Epithelial cell of esophagus (primary cell): ENCODE data around the gene SHLD1.

Experiments used
- DNase-seq: peaks from one replicate; pipeline ENCODE4 v3.0.0; 2010; ENCODE audit warnings: low read depth
- H3K4me3 ChIP-seq: 2 replicates; pipeline ENCODE4 v1.5.1; 2011; ENCODE audit warnings: mild to moderate bottlenecking, low read length, control low read depth
- CTCF ChIP-seq: IDR thresholded peaks from 2 replicates; pipeline ENCODE4 v1.5.1; 2011; ENCODE audit warnings: low read depth, mild to moderate bottlenecking, low read length, control low read depth, inconsistent platforms; ENCODE audit not compliant: insufficient read depth; ENCODE audit errors: missing control alignments

The SHLD1 gene

GRCh38 chr20:5864873-5865587 is 114.8 kb downstream of the SHLD1 start:
- no peak for TF ChIP-seq CTCF
- DNase-seq, result peak; percentile 58
- H3K4me3 ChIP-seq, result no peak overlapping the region

GRCh38 chr20:5865604-5866003 is 115.4 kb downstream of the SHLD1 start:
- no peak for TF ChIP-seq CTCF

GRCh38 chr20:5870568-5870981 is 120.4 kb downstream of the SHLD1 start:
- no peak for TF ChIP-seq CTCF
- peak; percentile 55 for DNase-seq
- H3K4me3 ChIP-seq, result no peak overlapping the region

More at GRCh38 chr20:5865604-5866003, 115.4 kb downstream of the SHLD1 start:
- no peak overlapping the region for H3K4me3 ChIP-seq
- DNase-seq, result peak; percentile 87

GRCh38 chr20:5871459-5872410 is 121.5 kb downstream of the SHLD1 start:
- no peak overlapping the region for H3K4me3 ChIP-seq
- TF ChIP-seq CTCF, result no peak
- DNase-seq, result no peak

- no peak for DNase-seq
- TF ChIP-seq CTCF, result no peak
- H3K4me3 ChIP-seq, result no peak overlapping the region
Measured at GRCh38 chr20:5877128-5877527, 126.9 kb downstream of the SHLD1 start.

- no peak for DNase-seq
- TF ChIP-seq CTCF, result no peak
- H3K4me3 ChIP-seq, result no peak overlapping the region
Measured at GRCh38 chr20:5880326-5880725, 130.1 kb downstream of the SHLD1 start.
